GM12873 (cell line): ENCODE results near the gene SEC16B.

Experiments used
- CTCF ChIP-seq: IDR thresholded peaks from 2 replicates; pipeline ENCODE4 v1.5.1; 2012; ENCODE audit warnings: low read depth, mild to moderate bottlenecking, moderate library complexity, low read length, control low read depth; ENCODE audit not compliant: insufficient read depth; ENCODE audit errors: missing control alignments

The SEC16B gene

GRCh38 chr1:177964336-177964735 lies 5.5 kb downstream of the SEC16B start:
- TF ChIP-seq CTCF, result no peak

GRCh38 chr1:177960939-177961622 lies 8.8 kb downstream of the SEC16B start:
- TF ChIP-seq CTCF, result no peak

GRCh38 chr1:177959811-177960515 lies 9.9 kb downstream of the SEC16B start:
- peak; percentile 8 for TF ChIP-seq CTCF

DNA sequence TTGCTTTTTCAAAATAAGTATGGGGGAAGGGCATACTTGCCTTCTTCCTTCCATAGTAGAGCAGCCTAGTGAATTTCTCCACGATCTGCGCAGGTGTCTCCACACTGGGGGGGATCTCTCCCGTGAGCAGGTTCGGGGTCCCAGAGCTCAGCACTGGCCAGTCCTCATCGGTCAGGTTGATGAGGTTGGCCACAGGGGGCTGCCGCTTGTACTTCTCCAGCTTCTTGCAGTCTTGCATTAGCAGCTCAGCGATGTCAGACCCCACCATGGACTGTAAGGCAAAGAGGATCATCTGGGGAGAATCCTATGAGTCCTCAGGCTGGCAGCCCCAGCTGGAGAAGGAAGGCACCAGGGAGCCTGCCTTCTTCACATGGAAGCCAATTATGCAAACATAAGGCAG lies 11.8 kb downstream of the SEC16B start:
- TF ChIP-seq CTCF, result no peak

GRCh38 chr1:177954076-177954475 lies 15.8 kb downstream of the SEC16B start:
- no peak for TF ChIP-seq CTCF

- no peak for TF ChIP-seq CTCF
These were observed 16.3 kb downstream of the SEC16B start for GRCh38 chr1:177953549-177953948.

DNA sequence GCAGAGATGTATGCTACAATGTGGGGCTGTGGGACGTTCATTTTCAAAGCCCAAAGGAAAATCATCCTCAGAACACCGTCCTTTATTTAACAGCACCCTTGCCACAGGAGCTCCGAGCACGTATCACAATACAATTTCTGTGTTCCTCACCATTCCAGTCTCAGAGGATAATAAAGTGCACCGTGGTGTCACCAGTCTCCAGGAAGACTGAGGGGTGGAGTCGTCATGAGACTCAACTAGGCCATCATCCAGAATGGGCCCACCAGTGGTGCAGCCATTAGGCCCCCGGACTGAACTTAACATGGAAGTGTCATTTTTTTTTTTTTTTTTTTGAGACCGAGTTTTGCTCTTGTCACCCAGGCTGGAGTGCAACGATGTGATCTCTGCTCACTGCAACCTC lies 17.2 kb downstream of the SEC16B start:
- TF ChIP-seq CTCF, result no peak
